ENCODE data around the gene POMP. TPM values are rescaled to one million over a fixed set of nuclear protein-coding genes. Genes with fewer than 3 reads are reported as not detected.
A peak's percentile ranks its signal among the peaks of the same experiment; 100 is the strongest.

The POMP gene
- total RNA-seq, 1 experiment from 2014 or later, result 107 TPM

GRCh38 chr13:28659621-28659970, 666 bp downstream of the POMP start:
- H3K4me3 ChIP-seq (replicated peaks in 1 of 2; ENCODE audit: low read depth in 1 of 2, low read length in 2 of 2), result peak overlapping the region; percentile 88 to 96
- DNase-seq (ENCODE audit: low read depth, low spot score), result no peak
- H3K27ac ChIP-seq (ENCODE audit: low read depth, low read length), result peak overlapping the region; percentile 75
- ChIA-PET POLR2A (interaction anchor here (0.6 to 1.4 kb wide), 3 partner anchors 12 to 1209 kb away, joined by 3 read pairs; no protein-coding TSS in a partner anchor), CTCF (interaction anchor here (1.7 kb wide), 1 partner anchor 335 kb away, joined by 5 read pairs; no protein-coding TSS in a partner anchor), RAD21 (ENCODE audit: low non-redundant PET in 1 of 2, low total read pairs in 2 of 2, uncharacterized antibody in 2 of 2, unreplicated experiment in 2 of 2) (interaction anchor here in 1 of 2 experiments (0.5 kb wide), 1 partner anchor 333 kb away, joined by 4 read pairs; no protein-coding TSS in a partner anchor)
- H3K9me3 ChIP-seq (ENCODE audit: control insufficient read depth in 1 of 2, insufficient read depth in 1 of 2, low read depth in 1 of 2, low read length in 2 of 2), result no peaks in the 10 kb centered on the region
- BruUV-seq (replicated peaks), result no TSS peak
- peaks cover 19 to 32% of the 10 kb centered on the region in 2 experiments for H3K36me3 ChIP-seq (ENCODE audit: control insufficient read depth in 1 of 2, insufficient read depth in 2 of 2, low read length in 2 of 2)
- H3K4me1 ChIP-seq (ENCODE audit: control insufficient read depth in 1 of 2, insufficient read depth in 2 of 2, low read length in 2 of 2), result peaks cover 14 to 18% of the 10 kb centered on the region in 2 experiments; a peak in 3 of 4 replicates
- H3K79me2 ChIP-seq (ENCODE audit: insufficient read depth, low read length), result peaks cover 96% of the 10 kb centered on the region
- no peak for TF ChIP-seq REST (IDR thresholded peaks at IDR 0.05; ENCODE audit: low read depth)
- TF ChIP-seq EGR1 (IDR thresholded peaks at IDR 0.05; ENCODE audit: low read depth), result no peak
- TF ChIP-seq SIN3A (IDR thresholded peaks at IDR 0.05; ENCODE audit: low read depth), result no peak
- TF ChIP-seq TCF7L2 (IDR thresholded peaks at IDR 0.05; ENCODE audit: borderline replicate concordance, extremely low read depth, insufficient read depth, insufficient read length), result no peak
- TF ChIP-seq ATF3 (IDR thresholded peaks at IDR 0.05), result no peak
- no peak for TF ChIP-seq CBX3 (IDR thresholded peaks at IDR 0.05; ENCODE audit: low read depth)
- no peak for TF ChIP-seq EZH2 (IDR thresholded peaks at IDR 0.05)
- TF ChIP-seq FOSL1 (IDR thresholded peaks at IDR 0.05; ENCODE audit: low read depth), result no peak
- TF ChIP-seq POLR2AphosphoS5 (IDR thresholded peaks at IDR 0.05; ENCODE audit: low read depth, low read length), result no peak
- TF ChIP-seq ZFX (IDR thresholded peaks at IDR 0.05), result no peak
- no peak for TF ChIP-seq JUND (IDR thresholded peaks at IDR 0.05)
- H3K27me3 ChIP-seq (ENCODE audit: insufficient read depth, low read length), result no peaks in the 10 kb centered on the region
- H2AFZ ChIP-seq (ENCODE audit: low read depth, low read length, poor library complexity, severe bottlenecking), result no peak overlapping the region
- no peaks in the 10 kb centered on the region for H3K9me2 ChIP-seq (ENCODE audit: insufficient read depth)
- peaks cover 12% of the 10 kb centered on the region; the same call in 1 of the 2 replicates for H4K20me1 ChIP-seq (ENCODE audit: insufficient read depth)
- ATAC-seq, result no peak
- peak overlapping the region; percentile 75 for H3K4me2 ChIP-seq (ENCODE audit: low read length)
- H3K9ac ChIP-seq (ENCODE audit: low read length), result peak overlapping the region; percentile 84
- intact Hi-C loops (cut with micrococcal nuclease), result no loop called here

Measured in HCT116 (cell line).